22Rv1 (cell line): ENCODE results near the gene LYPD6B.

ENCODE experiments used
- ZFX ChIP-seq: fragments of 450-650 bp; IDR thresholded peaks from 2 replicates; pipeline ENCODE4 v1.6.1; 2017; ENCODE audit warnings: antibody characterized with exemption, borderline replicate concordance
- TF ChIP-seq, protein P1 (sequence below): fragments of 450-650 bp; IDR thresholded peaks from 2 replicates; pipeline ENCODE4 v1.5.1; 2017; ENCODE audit warnings: mild to moderate bottlenecking

GRCh38 chr2:149019768-149020167, 18.7 kb upstream of the LYPD6B start:
- no peak for TF ChIP-seq ZFX
- TF ChIP-seq, protein P1, sequence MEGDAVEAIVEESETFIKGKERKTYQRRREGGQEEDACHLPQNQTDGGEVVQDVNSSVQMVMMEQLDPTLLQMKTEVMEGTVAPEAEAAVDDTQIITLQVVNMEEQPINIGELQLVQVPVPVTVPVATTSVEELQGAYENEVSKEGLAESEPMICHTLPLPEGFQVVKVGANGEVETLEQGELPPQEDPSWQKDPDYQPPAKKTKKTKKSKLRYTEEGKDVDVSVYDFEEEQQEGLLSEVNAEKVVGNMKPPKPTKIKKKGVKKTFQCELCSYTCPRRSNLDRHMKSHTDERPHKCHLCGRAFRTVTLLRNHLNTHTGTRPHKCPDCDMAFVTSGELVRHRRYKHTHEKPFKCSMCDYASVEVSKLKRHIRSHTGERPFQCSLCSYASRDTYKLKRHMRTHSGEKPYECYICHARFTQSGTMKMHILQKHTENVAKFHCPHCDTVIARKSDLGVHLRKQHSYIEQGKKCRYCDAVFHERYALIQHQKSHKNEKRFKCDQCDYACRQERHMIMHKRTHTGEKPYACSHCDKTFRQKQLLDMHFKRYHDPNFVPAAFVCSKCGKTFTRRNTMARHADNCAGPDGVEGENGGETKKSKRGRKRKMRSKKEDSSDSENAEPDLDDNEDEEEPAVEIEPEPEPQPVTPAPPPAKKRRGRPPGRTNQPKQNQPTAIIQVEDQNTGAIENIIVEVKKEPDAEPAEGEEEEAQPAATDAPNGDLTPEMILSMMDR: no peak
